Thyroid gland (tissue), 4 donors: ENCODE data around the gene EDEM3. TPM values are rescaled to one million over a fixed set of nuclear protein-coding genes. Genes with fewer than 3 reads are reported as not detected.

ENCODE experiments used
- DNase-seq, 2 donors: peaks; one replicate each; pipeline ENCODE4 v3.0.0-alpha.2; 2019
- H3K27ac ChIP-seq, 3 donors: fragments of 200-600 bp; sonication (generic); 1 replicate in 2 of 3; 2 replicates in 1 of 3; pipeline ENCODE4 v1.5.1; 2016 to 2019; ENCODE audit warnings: mild to moderate bottlenecking in 1 of 3, moderate library complexity in 1 of 3
- H3K27me3 ChIP-seq: fragments of 200-600 bp; sonication (generic); one replicate; pipeline ENCODE4 v1.5.1; 2019
- H3K36me3 ChIP-seq, 2 donors: fragments of 200-600 bp; sonication (generic); one replicate each; pipeline ENCODE4 v1.5.1; 2016 to 2019
- H3K4me1 ChIP-seq, 2 donors: fragments of 200-600 bp; sonication (generic); one replicate each; pipeline ENCODE4 v1.5.1; 2017 to 2019
- H3K4me3 ChIP-seq, 3 donors: fragments of 200-600 bp; sonication (generic); replicated peaks in 1 of 3; 1 replicate in 2 of 3; 2 replicates in 1 of 3; pipeline ENCODE4 v1.5.1; 2016; ENCODE audit warnings: mild to moderate bottlenecking in 1 of 3
- H3K9me3 ChIP-seq: fragments of 200-600 bp; sonication (generic); one replicate; pipeline ENCODE4 v1.5.1; 2017
- CTCF ChIP-seq, 6 experiments: fragments of 200-600 bp in 3 of 6; fragments of 450-650 bp in 3 of 6; sonication (generic) in 3 of 6; IDR thresholded peaks; one replicate each; pipeline ENCODE4 v1.5.1; 2016 to 2019; ENCODE audit warnings: antibody characterized with exemption in 6 of 6, mild to moderate bottlenecking in 2 of 6, inconsistent platforms in 1 of 6, moderate library complexity in 1 of 6
- POLR2A ChIP-seq, 2 donors: fragments of 450-650 bp; IDR thresholded peaks; one replicate each; pipeline ENCODE4 v1.6.1; 2017; ENCODE audit warnings: antibody characterized with exemption in 2 of 2, mild to moderate bottlenecking in 2 of 2, moderate library complexity in 1 of 2
- WGBS, 2 donors: methylation state at CpG; one replicate each; pipeline ENCODE4 v1.1.5; 2017; 5-methylcytosine and 5-hydroxymethylcytosine counted together
- intact Hi-C: fragments of 100-400 bp; cut with DNase I; formaldehyde crosslinking; loops from one replicate; pipeline ENCODE4 v1.15.1; 2023
- total RNA-seq, 4 donors: library from RNA; depleted of rRNA; stranded (reverse); fragments of >200 nt; gene quantifications; one replicate each; pipeline ENCODE4 v1.2.3, GENCODE V29; 2016

EDEM3 gene
- total RNA-seq, 4 donors from 2014 or later, result 29.3 to 43.0 (median 35.9) TPM

GRCh38 chr1:184677344-184677743 lies 77.3 kb downstream of the EDEM3 start:
- H3K4me1 ChIP-seq, result no peaks in the 10 kb centered on the region
- no peaks in the 10 kb centered on the region for H3K27me3 ChIP-seq
- no peaks in the 10 kb centered on the region for H3K9me3 ChIP-seq
- DNase-seq, result no peak
- TF ChIP-seq POLR2A (IDR thresholded peaks at IDR 0.05) (no peak), CTCF (IDR thresholded peaks at IDR 0.05) (no peak)
- no peaks in the 10 kb centered on the region for H3K36me3 ChIP-seq
- no peak overlapping the region for H3K4me3 ChIP-seq
- intact Hi-C loops, result no loop called here
- no peak overlapping the region for H3K27ac ChIP-seq

GRCh38 chr1:184673305-184673704 lies 81.4 kb downstream of the EDEM3 start:
- H3K27me3 ChIP-seq, result no peaks in the 10 kb centered on the region
- WGBS, 2 donors, result 82 to 84% methylated on average over 9 of the region's 9 CpGs
- H3K4me1 ChIP-seq, result no peaks in the 10 kb centered on the region
- H3K9me3 ChIP-seq, result no peaks in the 10 kb centered on the region
- no peak for TF ChIP-seq CTCF (IDR thresholded peaks at IDR 0.05)
- TF ChIP-seq POLR2A (IDR thresholded peaks at IDR 0.05), result no peak
- DNase-seq, result no peak
- intact Hi-C loops, result no loop called here
- H3K27ac ChIP-seq, result no peak overlapping the region
- no peak overlapping the region for H3K4me3 ChIP-seq
- no peaks in the 10 kb centered on the region for H3K36me3 ChIP-seq

- TF ChIP-seq POLR2A (IDR thresholded peaks at IDR 0.05) (no peak), CTCF (IDR thresholded peaks at IDR 0.05) (no peak)
- Histone ChIP-seq H3K4me1 (no peaks in the 10 kb centered on the region), H3K9me3 (no peaks in the 10 kb centered on the region), H3K4me3 (no peak overlapping the region), H3K36me3 (no peaks in the 10 kb centered on the region), H3K27me3 (no peaks in the 10 kb centered on the region), H3K27ac (no peak overlapping the region)
- intact Hi-C loops, result no loop called here
- DNase-seq, result peak; percentile 17 to 42
- 25 to 45% methylated on average over 9 of the region's 9 CpGs for WGBS, 2 donors
Observed at GRCh38 chr1:184672013-184672726, 82.5 kb downstream of the EDEM3 start.

- H3K9me3 ChIP-seq, result no peaks in the 10 kb centered on the region
- DNase-seq, result no peak
- no peaks in the 10 kb centered on the region for H3K36me3 ChIP-seq
- TF ChIP-seq POLR2A (IDR thresholded peaks at IDR 0.05) (no peak), CTCF (IDR thresholded peaks at IDR 0.05) (no peak)
- intact Hi-C loops, result loop anchor here (10.0 kb wide), 2 partner anchors 445 to 595 kb away; no protein-coding TSS in a partner anchor
- peaks cover 0 to 2% of the 10 kb centered on the region in 2 donors for H3K4me1 ChIP-seq
- H3K27me3 ChIP-seq, result no peaks in the 10 kb centered on the region
- WGBS, 2 donors, result 56 to 57% methylated on average over 1 of the region's 1 CpG
- H3K27ac ChIP-seq, result no peak overlapping the region
- no peak overlapping the region for H3K4me3 ChIP-seq
Observed at GRCh38 chr1:184669391-184669790, 85.3 kb downstream of the EDEM3 start.

- Histone ChIP-seq H3K27me3 (no peaks in the 10 kb centered on the region), H3K9me3 (no peaks in the 10 kb centered on the region), H3K4me1 (peaks cover 0 to 10% of the 10 kb centered on the region in 2 donors), H3K4me3 (no peak overlapping the region), H3K36me3 (no peaks in the 10 kb centered on the region), H3K27ac (no peak overlapping the region)
- TF ChIP-seq POLR2A (IDR thresholded peaks at IDR 0.05) (no peak), CTCF (IDR thresholded peaks at IDR 0.05) (no peak)
- WGBS, 2 donors, result 86 to 87% methylated on average over 6 of the region's 6 CpGs
- no peak for DNase-seq
- intact Hi-C loops, result loop anchor here (10.0 kb wide), 2 partner anchors 441 to 591 kb away; no protein-coding TSS in a partner anchor
Observed at GRCh38 chr1:184665360-184665759, 89.3 kb downstream of the EDEM3 start.
